ENCODE data around the gene SLC25A43. TPM values are rescaled to one million over a fixed set of nuclear protein-coding genes. Genes with fewer than 3 reads are reported as not detected.
A peak's percentile ranks its signal among the peaks of the same experiment; 100 is the strongest.

Gene SLC25A43
- total and polyA plus RNA-seq, 9 of the 15 experiments (the other 6 are each of a cell fraction or from before 2014, with no cell fraction given) = 1.3 to 8.4 (median 4.0) TPM

DNA sequence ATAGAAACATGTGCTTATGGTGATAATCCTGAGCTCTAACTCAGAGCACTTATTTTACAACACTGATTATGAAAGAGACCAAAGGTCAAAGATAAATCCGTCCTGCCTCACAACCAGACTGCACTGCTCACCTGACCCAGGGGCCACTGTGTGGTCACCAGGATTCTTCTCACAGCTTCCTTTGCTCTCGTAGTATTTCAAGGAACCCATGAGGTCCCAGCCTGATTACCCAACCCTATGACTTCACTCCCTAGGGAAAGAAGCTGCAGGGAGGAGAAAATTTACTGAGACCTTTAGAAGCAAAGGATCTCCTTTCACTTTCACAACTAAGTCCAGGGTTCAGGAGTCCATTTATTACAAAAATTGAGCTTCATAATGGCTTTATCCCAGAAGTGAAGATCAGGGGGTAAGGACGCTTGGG, 78.7 kb downstream of the SLC25A43 start (continued):
- TF ChIP-seq TCF7 (IDR thresholded peaks at IDR 0.05; ENCODE audit: borderline replicate concordance) (no peak), ERF (CRISPR knock-in tag; IDR thresholded peaks at IDR 0.05) (no peak), TAF15 (IDR thresholded peaks at IDR 0.05; ENCODE audit: low read depth, low read length) (no peak), PURB (CRISPR knock-in tag; IDR thresholded peaks at IDR 0.05; ENCODE audit: low read depth) (no peak), LEF1 (IDR thresholded peaks at IDR 0.05) (no peak), HNRNPL (IDR thresholded peaks at IDR 0.05; ENCODE audit: low read depth, low read length) (no peak), RFX7 (CRISPR knock-in tag; IDR thresholded peaks at IDR 0.05) (no peak), ZNF589 (CRISPR knock-in tag; IDR thresholded peaks at IDR 0.05; ENCODE audit: low read depth) (no peak), TRIM28 (IDR thresholded peaks at IDR 0.05) (no peak), NCOR1 (IDR thresholded peaks at IDR 0.05) (peak; percentile 71), FOSL1 (tag; conservative IDR thresholded peaks at IDR 0.05) (0 out of 2 replicates have a peak, but pooled peaks have one; percentile 24)
- TF ChIP-seq, protein P1, sequence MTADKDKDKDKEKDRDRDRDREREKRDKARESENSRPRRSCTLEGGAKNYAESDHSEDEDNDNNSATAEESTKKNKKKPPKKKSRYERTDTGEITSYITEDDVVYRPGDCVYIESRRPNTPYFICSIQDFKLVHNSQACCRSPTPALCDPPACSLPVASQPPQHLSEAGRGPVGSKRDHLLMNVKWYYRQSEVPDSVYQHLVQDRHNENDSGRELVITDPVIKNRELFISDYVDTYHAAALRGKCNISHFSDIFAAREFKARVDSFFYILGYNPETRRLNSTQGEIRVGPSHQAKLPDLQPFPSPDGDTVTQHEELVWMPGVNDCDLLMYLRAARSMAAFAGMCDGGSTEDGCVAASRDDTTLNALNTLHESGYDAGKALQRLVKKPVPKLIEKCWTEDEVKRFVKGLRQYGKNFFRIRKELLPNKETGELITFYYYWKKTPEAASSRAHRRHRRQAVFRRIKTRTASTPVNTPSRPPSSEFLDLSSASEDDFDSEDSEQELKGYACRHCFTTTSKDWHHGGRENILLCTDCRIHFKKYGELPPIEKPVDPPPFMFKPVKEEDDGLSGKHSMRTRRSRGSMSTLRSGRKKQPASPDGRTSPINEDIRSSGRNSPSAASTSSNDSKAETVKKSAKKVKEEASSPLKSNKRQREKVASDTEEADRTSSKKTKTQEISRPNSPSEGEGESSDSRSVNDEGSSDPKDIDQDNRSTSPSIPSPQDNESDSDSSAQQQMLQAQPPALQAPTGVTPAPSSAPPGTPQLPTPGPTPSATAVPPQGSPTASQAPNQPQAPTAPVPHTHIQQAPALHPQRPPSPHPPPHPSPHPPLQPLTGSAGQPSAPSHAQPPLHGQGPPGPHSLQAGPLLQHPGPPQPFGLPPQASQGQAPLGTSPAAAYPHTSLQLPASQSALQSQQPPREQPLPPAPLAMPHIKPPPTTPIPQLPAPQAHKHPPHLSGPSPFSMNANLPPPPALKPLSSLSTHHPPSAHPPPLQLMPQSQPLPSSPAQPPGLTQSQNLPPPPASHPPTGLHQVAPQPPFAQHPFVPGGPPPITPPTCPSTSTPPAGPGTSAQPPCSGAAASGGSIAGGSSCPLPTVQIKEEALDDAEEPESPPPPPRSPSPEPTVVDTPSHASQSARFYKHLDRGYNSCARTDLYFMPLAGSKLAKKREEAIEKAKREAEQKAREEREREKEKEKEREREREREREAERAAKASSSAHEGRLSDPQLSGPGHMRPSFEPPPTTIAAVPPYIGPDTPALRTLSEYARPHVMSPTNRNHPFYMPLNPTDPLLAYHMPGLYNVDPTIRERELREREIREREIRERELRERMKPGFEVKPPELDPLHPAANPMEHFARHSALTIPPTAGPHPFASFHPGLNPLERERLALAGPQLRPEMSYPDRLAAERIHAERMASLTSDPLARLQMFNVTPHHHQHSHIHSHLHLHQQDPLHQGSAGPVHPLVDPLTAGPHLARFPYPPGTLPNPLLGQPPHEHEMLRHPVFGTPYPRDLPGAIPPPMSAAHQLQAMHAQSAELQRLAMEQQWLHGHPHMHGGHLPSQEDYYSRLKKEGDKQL (CRISPR knock-in tag; IDR thresholded peaks at IDR 0.05; ENCODE audit: borderline replicate concordance) = no peak
